SKM-1 treated with dmso at 0.1 percent for 144 hours (cell line): Measurements from ENCODE around the gene KLHL8.
"Not testable (repeated sequence)": the region's sequence is repeated elsewhere in the genome, so short reads cannot be mapped to it uniquely, and the experiment has no call there.

ENCODE experiments used
- DNase-seq: peaks from one replicate; lab custom pipeline; 2025; ENCODE audit not compliant: unreplicated experiment; lab: John Stamatoyannopoulos, UW

KLHL8 gene

DNA sequence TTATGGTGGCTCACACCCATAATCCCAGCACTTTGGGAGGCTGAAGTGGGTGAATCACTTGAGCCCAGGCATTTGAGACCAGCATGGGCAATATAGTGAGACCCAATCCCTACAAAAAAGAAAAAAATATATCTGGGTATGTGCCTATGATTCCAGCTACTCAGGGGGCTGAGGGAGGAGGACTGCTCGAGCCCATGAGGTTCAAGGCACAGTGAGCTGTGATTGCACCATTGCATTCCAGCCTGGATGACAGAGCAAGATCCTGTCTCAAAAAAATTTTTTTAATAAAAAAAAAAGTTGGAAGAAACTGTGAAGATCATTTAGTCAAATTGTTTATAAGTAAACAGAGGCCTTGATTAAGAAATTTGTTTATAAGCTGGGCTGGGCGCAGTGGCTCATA, 39.7 kb downstream of the KLHL8 start:
- DNase-seq, result no peak

DNA sequence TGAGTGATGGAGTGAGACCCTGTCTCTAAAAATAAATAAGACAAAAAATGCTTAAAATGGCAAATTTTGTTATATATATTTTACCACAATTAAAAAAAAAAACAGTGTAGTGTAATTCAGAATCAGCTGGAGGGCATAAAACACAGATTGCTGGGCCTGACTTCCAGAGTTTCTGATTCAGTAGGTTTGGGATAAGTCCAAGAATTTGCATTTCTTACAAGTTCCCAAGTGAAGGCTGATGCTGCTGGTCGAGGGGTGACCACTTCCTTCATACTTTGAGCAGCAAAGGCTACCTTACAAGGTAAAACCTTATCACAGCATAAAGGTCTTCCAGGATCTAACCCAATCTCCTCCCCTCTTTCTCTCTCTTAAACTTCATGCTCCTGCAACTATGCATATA, 40.7 kb downstream of the KLHL8 start:
- no peak for DNase-seq

DNA sequence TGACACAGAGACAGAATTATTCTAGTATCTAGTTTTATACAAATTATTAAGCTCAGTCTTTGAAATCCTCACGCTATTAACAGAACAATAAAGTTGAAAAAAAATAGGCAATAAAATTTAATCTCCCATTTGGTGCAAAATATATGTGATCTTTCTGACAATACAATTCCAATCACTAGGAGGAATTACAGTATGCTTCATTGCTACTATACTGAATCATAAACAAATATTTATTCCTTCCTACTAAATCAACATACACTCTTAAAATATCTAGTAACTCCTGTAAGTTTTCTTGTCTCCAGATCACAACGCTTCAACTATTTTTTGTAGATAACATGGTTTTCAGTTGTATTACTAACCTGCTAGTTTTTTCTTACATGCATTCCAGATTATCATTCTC, 45.7 kb downstream of the KLHL8 start:
- DNase-seq, result no peak

DNA sequence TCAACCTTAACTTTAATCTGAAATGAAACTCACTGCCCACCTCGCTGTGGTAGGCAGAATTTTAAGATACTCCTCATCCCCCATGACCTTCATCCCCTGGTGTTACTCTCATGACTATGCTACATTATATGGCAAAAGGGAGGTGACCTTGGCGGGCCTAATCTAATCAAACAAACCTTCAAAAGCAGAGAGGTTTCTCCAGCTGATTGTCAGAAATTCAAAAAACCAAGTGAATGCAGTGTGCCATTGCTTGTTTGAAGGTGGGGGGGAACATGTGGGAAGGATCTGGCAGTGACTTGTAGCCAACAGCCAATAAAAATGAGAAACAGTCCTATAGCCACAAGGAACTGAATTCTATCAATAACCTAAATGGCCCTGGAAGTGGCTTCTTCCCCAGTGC, 48.5 kb downstream of the KLHL8 start:
- DNase-seq, result no peak

DNA sequence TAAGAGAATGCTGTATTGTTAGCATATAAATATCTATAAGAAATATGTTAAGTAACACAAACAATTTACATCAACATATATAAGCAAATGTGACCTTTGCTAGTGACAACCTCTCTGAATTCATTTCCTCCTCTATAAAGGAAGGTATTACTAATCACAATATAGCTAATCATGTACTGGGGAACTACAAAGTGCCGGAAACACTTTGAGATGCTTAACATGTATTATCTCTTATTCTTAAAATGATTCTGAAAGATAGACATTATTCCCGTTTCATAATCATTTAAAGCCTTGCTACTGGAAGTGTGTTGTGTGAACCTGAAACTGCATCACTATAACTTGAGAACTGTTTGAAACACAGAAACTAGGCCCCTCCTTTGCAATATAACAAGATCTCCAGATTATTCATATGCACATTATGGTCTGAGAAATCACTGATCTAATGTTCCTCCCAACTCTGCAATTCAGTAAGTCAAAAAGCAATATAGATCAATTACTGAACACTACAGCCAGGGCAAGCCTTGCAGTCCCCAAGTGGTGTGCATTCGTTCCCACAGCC, 54.0 kb downstream of the KLHL8 start:
- no peak for DNase-seq

DNA sequence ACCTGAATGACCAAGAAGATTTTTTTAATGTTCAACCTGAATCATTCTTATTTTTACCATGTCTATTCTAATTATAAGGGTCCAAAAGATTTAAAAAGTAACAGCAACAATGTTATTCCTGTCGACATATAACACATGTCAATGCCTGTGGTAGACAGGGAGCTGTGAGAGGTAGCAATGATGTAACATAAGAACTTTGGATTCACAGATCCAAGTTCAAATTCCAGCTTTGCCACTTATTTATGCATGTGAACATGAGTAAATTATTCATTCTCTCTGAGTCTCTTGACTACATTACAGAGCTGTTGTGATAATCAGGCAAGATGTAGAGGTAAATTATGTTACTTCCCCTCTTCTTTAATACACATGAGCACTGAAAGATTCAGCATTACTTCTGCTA, 54.5 kb downstream of the KLHL8 start:
- DNase-seq, result no peak

DNA sequence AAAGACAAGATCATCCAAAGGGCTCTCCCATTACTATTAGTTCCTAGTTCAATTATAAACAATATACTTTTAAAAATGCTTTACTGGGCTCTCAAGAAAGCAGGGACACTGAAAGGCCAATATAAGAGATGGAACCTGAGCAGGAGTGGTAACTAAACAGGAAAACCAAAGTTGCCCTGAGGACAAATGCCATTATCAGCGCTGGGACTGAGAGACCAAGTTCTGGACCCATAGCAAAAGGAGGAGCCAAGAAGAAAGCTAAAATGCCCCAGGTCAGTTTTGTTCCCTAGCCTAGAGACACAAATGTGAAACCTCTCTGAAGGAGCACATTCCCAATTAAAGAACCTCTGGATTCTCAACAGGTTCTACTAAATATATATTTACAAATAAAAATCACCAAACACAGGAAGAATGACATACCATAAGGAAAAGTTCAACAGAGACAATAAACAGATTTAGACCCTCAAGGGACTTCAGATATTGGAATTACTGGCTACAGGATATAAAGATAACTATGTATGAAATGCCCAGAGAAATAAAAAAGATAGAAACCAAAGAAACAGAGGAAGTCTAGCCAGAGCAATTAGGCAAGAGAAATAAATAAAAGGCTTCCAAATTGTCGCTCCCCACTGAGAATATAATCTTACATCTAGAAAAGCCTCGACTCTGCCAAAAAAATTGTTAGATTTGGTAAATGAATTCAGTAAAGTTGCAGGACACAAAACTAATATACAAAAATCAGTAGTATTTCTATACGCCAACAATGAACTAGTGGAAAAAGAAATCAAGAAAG, 67.1 kb downstream of the KLHL8 start:
- DNase-seq, result no peak

DNA sequence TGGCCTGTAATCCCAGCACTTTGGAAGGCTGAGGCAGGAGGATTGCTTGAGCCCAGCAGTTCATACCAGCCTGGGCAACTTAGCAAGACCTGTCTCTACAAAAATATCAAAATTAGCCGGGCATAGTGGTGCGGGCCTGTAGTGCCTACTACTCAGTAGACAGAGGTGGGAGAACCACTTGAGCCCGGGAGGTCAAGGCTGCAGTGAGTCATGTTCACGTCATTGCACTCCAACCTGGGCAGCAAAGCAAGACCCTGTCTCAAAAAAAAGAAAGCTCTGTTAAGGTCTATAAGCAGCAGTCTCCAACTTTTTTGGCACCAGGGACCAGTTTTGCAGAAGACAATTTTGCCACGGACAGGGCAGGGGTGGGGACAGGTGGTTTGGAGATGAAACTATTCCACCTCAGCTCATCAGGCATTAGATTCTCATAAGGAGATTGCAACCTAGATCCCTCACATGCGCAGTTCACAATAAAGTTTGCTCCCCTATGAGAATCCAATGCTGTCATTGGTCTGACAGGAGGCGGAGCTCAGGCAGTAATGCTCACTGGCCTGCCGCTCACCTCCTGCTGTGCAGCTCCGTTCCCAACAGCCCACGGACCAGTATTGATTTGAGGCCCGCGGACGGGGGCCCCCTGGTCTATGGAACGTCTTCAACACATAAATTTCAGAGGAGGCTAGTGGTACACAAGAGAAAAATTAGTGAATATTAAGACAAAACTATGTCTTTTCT, 67.9 kb downstream of the KLHL8 start:
- no peak for DNase-seq

DNA sequence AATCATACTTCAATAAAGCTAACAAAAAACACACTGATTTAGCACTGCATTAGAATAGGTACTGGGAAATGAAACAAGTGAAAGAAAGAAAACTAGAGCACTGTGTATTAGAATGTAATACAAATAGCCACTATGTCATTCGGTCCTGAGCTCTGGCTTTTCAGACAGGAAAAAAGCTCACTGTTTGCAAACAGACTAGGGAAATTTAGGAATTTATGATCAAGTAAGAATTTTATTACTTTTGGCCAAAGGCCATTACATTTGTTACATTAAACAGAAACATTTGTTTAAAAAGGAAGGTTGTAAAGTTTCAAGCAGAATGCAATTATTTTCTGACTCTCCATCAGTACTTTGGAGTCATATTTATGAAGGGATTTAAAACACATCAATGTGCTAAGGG, 68.7 kb downstream of the KLHL8 start:
- no peak for DNase-seq

DNA sequence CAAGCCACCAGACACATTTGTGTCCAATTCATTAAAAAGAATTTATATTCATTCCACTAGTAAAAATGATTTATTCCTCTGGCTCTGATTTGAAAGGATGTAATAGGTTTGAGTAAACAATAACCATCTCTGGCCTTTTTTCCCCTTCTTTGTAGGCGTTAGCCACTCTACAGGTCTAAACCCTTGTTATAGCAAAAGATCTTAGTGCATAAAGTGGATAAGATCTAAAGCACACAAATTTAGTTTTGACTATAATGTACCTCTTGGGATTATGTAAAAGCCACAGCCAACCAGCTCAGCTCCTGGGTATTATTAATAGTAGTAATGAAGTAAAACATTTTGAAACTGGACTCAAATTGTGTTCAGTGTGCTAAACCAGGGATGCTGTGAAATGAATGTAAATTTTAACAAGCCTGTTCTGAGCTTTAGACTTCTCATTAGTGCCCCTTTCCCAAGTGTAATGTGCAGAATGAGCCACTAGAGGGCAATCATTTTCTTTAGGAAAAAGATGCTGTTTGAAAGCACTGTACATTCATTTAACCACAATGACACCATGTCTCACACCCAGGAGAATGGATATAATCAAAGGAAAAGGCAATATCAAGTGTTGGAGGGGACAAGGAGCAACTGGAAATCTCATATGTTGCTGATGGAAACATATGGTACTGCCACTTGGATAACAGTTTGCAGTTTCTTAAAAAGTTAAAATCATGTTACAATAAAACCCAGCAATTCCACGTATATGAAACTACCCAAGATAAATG, 69.7 kb downstream of the KLHL8 start:
- peak; percentile 58 for DNase-seq

DNA sequence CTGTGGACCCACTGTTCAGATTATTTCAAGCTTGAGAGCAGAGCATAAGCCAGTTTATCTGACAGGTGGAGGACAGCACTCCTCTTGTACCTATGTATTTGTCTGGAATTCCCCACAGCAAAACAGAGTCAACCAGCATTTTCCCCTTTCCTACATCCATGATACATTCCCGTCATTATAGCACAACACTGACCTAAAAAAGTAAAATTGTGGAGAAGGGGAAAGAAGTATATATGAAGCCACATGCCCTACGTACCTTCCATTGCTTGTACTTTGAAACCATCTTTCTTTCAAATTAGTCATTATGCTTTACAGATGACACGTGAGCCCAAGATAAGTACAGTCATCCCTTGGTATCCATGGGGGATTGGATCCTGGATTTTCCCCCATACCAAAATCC, 73.3 kb downstream of the KLHL8 start:
- no peak for DNase-seq

DNA sequence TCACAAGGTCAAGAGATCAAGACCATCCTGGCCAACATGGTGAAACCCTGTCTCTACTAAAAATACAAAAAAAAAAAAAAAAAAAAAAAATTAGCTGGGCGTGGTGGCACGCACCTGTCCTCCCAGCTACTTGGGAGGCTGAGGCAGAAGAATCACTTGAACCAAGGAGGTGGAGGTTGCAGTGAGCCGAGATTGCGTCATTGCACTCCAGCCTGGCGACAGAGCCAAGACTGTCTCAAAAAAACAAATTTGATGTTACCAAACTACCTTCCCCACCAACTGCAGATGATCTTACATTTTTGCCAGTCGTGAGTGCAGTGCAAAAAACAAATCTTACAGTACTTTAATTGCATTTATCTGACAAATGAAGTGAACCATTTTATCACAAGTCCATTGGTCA, 74.5 kb downstream of the KLHL8 start:
- DNase-seq, result not testable (repeated sequence)

DNA sequence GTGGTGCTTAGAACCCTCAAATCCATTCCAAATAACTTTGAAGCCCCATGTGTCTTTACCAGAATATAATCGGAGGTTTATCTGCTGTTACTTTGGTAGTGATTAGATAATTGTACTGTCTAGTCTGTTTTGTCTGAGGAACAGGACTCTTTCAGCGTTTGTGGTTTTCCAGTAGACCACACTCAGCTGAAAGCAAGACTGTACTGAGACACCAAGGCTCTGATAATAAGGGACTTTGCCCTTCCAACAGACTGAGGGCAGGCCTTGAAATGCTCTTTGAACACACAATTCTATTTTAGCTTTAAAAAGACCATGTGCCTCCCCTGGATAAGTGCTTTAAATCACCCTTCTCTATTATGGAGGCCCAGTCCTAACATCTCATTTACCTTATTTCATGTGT, 76.1 kb downstream of the KLHL8 start:
- no peak for DNase-seq

DNA sequence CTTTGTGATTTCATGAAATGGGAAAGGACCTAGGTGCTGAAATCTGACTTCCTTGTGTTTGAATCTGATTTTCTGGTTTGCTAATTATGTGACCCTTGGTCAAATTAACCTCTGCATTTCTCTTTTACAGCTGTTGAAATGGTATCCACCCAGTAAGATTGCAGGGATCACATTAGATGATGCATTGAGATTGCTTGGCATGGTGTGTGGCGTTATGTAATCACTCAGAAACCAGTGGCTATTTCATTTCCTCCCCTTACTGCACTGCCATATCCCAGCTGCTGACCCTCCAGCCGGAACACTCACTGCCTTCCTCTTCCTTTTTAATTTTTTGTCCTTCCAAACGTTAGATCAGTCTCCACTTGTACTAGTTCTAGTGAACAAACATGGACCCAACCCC, 79.0 kb downstream of the KLHL8 start:
- no peak for DNase-seq

DNA sequence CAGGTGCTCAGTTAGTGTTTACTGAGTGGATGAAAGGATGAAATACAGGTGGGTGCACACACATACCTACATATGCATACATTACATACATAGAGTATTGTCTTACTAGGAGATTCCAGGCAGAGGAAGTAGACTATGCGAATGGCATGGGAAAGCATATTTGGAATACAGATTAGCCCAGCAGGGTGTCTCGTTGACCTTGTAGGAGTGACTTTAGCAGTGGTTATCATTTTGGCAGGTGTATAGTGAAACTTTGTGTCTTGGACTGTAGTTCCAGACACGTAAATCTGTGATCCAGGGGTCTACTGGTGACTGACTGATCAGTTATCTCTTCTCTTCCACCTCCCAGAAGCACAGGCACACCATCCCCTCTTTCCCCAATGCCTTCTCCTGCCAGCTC, 86.3 kb downstream of the KLHL8 start:
- no peak for DNase-seq

DNA sequence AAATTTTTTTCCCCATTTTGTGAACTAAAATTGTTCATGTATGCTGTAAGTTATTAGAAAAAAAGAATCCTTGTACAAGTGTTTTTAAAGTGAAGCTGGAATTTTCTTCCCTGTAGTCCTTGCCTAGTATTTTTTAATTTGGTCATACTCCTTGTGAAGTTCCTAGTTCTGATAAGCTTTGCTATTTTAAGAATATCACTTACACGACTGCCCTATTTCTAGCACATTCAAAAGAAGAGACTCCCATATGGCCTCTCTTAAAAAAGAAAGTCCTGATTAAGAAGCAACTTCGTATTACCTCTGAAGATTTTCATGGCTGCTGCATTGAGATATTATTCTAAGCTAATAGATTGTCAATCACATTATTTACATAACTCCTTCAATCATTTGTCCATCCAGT, 87.2 kb downstream of the KLHL8 start:
- DNase-seq, result no peak

DNA sequence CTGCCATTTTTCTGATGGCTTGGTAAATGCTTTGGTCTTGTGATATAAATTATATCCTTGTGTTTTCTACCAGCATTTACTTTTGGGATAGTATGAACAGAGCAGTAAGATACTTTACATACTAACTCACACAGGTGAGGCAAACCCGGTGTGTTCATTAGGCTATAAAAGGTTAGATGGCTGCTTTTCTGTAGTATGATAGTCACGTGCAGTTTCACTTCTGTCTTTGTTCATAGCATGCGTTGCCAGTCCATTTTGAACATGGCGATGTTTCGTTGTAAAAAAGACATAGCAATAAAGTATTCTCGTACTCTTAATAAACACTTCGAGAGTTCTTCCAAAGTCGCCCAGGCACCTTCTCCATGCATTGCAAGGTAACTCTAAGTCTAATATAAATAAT, 88.4 kb downstream of the KLHL8 start:
- DNase-seq, result no peak

DNA sequence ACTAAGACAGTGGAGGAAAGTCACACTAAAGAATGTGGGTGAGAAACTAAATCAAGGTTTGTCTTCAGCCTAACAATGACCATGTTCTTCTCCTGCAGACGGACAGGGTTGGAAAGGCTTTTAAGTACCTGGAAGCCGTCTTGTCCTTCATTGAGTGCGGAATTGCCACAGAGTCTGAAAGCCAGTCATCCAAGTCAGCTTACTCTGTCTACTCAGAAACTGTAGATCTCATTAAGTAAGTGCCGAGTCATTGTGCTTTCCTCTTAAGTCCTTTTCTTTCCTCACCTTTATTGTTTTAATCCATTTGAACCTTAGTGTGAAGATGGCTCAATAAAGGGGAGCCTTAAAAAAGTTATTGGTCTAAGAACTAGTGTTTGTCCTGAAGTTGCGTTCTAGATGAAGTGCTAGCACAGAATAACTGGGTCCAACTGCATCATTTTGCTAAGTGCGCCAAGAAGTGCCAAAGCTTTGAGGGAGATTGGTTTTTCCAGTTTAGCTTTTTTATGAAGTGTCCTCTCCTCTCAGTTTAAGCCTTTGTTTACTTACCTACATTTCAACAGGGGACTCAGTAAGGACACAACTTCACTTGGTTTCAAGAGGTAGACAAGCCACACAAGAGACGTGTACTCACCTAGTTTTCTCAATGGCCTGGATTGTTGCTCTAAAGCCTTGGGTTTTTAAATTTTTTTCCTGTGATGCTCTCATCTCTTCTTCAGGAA, 89.3 kb downstream of the KLHL8 start:
- no peak for DNase-seq

DNA sequence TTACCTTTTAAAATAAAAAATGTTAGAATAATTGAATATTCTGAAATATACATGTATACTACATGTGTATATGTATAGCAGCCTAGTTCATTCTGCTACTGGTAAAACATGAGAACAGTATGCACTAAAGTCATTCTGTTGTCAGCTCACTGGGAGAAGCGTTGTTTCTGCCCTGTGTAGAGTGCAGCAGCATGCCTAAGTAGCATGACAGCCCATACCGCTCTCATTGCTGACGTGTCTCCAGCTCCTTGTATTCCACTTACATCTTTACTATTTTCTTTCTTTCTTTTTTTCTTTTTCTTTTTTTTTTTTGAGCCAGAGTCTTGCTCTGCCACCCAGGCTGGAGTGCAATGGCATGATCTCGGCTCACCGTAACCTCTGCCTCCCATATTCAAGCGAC, 90.7 kb downstream of the KLHL8 start:
- no peak for DNase-seq

DNA sequence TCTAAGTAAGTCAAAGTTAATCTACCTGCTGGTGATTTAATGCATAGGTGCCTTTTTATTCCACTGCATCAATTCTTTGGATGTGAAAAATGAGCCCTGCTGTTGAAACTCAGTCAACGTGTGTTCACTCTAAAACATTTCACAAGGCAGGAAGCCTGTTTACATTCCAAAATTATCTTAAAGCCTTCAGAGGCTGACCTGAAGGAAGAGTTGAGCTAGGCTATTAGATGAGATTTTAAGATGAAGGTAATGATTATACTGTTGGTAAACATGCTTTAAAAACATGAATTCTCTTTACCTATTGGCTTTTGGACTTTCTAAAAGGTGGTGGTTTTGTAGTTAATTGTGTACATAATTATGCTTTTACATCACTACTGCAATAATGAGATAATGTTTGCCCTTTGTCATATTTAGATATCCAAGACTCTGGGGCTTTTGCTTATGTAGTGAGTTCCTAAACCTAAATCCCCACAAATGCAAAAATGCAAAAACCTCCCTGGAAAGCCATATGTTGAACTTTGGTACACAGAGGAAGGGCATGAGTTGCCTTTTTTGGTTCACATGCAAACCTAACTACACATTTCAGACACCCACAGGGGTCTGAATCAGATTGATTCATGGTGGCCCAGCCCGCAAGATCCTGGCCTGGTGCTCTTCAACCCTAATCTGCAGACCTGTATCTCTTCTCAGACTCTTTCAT, 92.3 kb downstream of the KLHL8 start:
- no peak for DNase-seq
